GM12875 (cell line): Measurements from ENCODE around the gene ABCD2.
"Not testable (repeated sequence)": the region's sequence is repeated elsewhere in the genome, so short reads cannot be mapped to it uniquely, and the experiment has no call there.

Experiments used
- H3K4me3 ChIP-seq: one replicate; pipeline ENCODE4 v1.5.1; 2011; ENCODE audit warnings: low read depth, low read length, control low read depth
- TF ChIP-seq, protein P1 (sequence below): IDR thresholded peaks from 2 replicates; pipeline ENCODE4 v1.5.1; 2011; ENCODE audit warnings: low read depth, mild to moderate bottlenecking, control low read depth, inconsistent platforms, low read length, moderate library complexity, borderline replicate concordance; ENCODE audit not compliant: insufficient read depth

Gene ABCD2

GRCh38 chr12:39612250-39612649 is 7.4 kb downstream of the ABCD2 start:
- TF ChIP-seq, protein P1, sequence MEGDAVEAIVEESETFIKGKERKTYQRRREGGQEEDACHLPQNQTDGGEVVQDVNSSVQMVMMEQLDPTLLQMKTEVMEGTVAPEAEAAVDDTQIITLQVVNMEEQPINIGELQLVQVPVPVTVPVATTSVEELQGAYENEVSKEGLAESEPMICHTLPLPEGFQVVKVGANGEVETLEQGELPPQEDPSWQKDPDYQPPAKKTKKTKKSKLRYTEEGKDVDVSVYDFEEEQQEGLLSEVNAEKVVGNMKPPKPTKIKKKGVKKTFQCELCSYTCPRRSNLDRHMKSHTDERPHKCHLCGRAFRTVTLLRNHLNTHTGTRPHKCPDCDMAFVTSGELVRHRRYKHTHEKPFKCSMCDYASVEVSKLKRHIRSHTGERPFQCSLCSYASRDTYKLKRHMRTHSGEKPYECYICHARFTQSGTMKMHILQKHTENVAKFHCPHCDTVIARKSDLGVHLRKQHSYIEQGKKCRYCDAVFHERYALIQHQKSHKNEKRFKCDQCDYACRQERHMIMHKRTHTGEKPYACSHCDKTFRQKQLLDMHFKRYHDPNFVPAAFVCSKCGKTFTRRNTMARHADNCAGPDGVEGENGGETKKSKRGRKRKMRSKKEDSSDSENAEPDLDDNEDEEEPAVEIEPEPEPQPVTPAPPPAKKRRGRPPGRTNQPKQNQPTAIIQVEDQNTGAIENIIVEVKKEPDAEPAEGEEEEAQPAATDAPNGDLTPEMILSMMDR = no peak
- H3K4me3 ChIP-seq = no peak overlapping the region

DNA sequence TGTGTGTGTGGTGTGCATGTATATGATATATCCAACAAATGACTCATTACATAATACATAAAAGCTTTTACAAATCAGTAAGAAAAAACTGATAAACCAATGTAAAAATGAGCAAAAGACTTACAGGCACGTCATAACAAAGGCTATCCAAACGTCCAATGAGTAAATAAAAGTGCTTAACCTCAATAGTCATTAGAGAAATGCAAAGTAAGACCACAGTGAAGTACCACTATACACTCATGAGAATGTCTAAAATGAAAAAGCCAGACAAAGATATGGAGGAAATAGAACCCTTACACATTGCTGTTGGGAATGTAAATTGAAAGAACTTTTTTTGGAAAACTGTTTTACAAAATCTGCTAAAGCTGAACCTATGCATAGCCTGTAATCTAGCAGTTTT is 7.8 kb downstream of the ABCD2 start:
- TF ChIP-seq, protein P1 = no peak

DNA sequence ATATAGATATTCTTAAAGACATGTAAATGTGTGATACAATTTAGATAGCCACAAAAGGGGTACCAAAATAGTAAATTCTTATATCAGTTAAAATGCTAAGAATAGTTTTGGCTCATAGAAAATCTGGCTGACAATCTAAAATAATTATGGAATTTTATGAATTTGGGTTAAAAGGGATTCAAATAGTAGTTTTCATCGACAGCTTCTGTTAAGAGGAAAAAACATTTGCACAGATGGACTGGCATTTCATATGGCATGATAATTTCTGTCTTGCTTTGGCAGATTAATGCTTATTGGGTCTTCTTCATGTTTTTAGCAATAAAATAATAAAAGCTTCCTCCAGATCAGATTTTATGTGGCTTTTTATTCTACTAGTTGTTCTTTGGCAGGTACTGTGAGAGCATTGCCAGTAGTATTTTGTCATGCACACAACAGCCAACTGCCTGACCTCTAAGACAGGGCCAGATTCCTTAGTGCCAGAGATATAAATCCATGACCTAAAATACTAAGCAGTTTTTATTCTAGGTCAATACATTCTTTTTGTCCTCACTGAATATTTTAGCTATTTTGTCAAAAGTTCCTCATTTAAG is 9.1 kb downstream of the ABCD2 start:
- TF ChIP-seq, protein P1 = no peak
- H3K4me3 ChIP-seq = no peak overlapping the region

More for the DNA sequence above, 7.8 kb downstream of the ABCD2 start:
- no peak overlapping the region for H3K4me3 ChIP-seq

- TF ChIP-seq, protein P1 = no peak
Measured at GRCh38 chr12:39606712-39607423, 12.7 kb downstream of the ABCD2 start.

DNA sequence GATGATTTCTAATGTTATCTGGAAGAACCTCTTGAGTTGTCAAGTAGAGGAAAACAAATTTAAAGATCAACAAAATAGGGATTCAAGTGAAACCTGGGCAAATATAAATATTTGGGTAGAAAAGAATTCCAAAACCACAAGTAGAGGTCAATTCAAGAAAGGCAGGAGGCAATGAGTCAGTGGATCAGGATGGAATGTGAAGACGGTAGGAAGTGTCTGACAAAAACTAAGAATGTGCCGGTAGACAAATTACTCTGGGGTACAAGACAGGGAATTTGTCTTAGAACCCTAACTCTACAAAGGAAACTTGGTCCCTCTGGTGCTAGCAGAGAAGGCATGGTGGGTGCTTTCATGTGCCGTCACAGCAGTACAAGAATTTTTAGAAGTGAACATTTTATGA is 13.6 kb downstream of the ABCD2 start:
- TF ChIP-seq, protein P1 = no peak
- H3K4me3 ChIP-seq = no peak overlapping the region

More at GRCh38 chr12:39606712-39607423, 12.7 kb downstream of the ABCD2 start:
- H3K4me3 ChIP-seq = no peak overlapping the region

DNA sequence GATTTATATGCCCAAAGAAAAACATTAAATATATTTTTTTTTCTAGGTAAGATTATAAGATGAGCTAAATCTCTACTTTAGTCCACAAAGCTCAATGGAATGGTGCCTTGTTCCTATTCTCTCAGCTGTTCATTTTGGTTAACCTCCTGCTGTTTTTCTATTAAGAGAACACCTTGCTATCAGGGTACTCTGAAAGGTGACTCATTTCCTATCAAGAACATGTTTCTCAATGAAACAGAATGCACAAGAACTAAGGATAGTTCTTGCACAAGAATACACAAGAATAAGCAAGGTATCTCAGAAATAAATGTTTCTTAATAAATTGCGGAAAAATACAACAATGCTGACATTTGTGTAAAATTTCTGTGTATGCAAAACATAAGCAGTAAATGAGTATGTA is 14.1 kb downstream of the ABCD2 start:
- no peak overlapping the region for H3K4me3 ChIP-seq
- TF ChIP-seq, protein P1 = no peak

- TF ChIP-seq, protein P1 = no peak
- no peak overlapping the region for H3K4me3 ChIP-seq
Measured at GRCh38 chr12:39603065-39603464, 16.5 kb downstream of the ABCD2 start.

GRCh38 chr12:39601951-39602350 is 17.7 kb downstream of the ABCD2 start:
- H3K4me3 ChIP-seq = not testable (repeated sequence)
